Liver (tissue), 9 donors: ENCODE results near the gene RSRC2. TPM values are rescaled to one million over a fixed set of nuclear protein-coding genes. Genes with fewer than 3 reads are reported as not detected.

Experiments used
- DNase-seq: peaks from one replicate; pipeline ENCODE4 v3.0.0-alpha.2; 2017; ENCODE audit warnings: low spot score
- H3K27ac ChIP-seq, 2 donors: one replicate each; pipeline ENCODE4 v1.7.0; 2013; ENCODE audit warnings: inconsistent platforms in 2 of 2, low read length in 2 of 2, control low read depth in 1 of 2, low read depth in 1 of 2, mild to moderate bottlenecking in 1 of 2
- H3K27me3 ChIP-seq, 4 donors: one replicate each; pipeline versions ENCODE4 v1.6.1 to v1.7.0; 2013; ENCODE audit warnings: low read length in 3 of 4, inconsistent platforms in 1 of 4, mild to moderate bottlenecking in 1 of 4, moderate library complexity in 1 of 4; ENCODE audit not compliant: control insufficient read depth in 4 of 4, insufficient read depth in 4 of 4
- H3K36me3 ChIP-seq, 4 donors: one replicate each; pipeline versions ENCODE4 v1.6.1 to v1.7.0; 2013; ENCODE audit warnings: low read length in 3 of 4, mild to moderate bottlenecking in 3 of 4, low read depth in 1 of 4, moderate library complexity in 1 of 4; ENCODE audit not compliant: control insufficient read depth in 4 of 4, insufficient read depth in 3 of 4
- H3K4me1 ChIP-seq, 4 donors: one replicate each; pipeline versions ENCODE4 v1.6.1 to v1.7.0; 2013; ENCODE audit warnings: low read length in 3 of 4, mild to moderate bottlenecking in 3 of 4, moderate library complexity in 1 of 4; ENCODE audit not compliant: control insufficient read depth in 4 of 4, insufficient read depth in 4 of 4
- H3K4me3 ChIP-seq, 3 donors: one replicate each; pipeline versions ENCODE4 v1.6.1 to v1.7.0; 2013; ENCODE audit warnings: low read length in 3 of 3, control low read depth in 1 of 3, low read depth in 1 of 3, mild to moderate bottlenecking in 1 of 3
- H3K9ac ChIP-seq, 2 donors: one replicate each; pipeline ENCODE4 v1.7.0; 2013; ENCODE audit warnings: low read length in 2 of 2, mild to moderate bottlenecking in 2 of 2, moderate library complexity in 2 of 2, control low read depth in 1 of 2, low read depth in 1 of 2
- H3K9me3 ChIP-seq, 4 donors: one replicate each; pipeline versions ENCODE4 v1.6.1 to v1.7.0; 2013; ENCODE audit warnings: low read length in 3 of 4; ENCODE audit not compliant: control insufficient read depth in 4 of 4
- ATF3 ChIP-seq: IDR thresholded peaks from 2 replicates; pipeline ENCODE4 v1.6.1; 2016; ENCODE audit warnings: antibody characterized with exemption
- CTCF ChIP-seq: fragments of 150-350 bp; IDR thresholded peaks from 2 replicates; pipeline ENCODE4 v1.5.1; 2017; ENCODE audit warnings: improper control_type of control experiment, low read depth, low read length; ENCODE audit not compliant: missing input control
- EGR1 ChIP-seq, 2 donors: IDR thresholded peaks; 2 replicates each; pipeline ENCODE4 v1.6.1; 2016 to 2018; ENCODE audit warnings: antibody characterized with exemption in 2 of 2, low read depth in 2 of 2
- FOXA1 ChIP-seq: IDR thresholded peaks from 2 replicates; pipeline ENCODE4 v1.6.1; 2016; ENCODE audit warnings: antibody characterized with exemption
- FOXA2 ChIP-seq: IDR thresholded peaks from 2 replicates; pipeline ENCODE4 v1.6.1; 2016; ENCODE audit warnings: antibody characterized with exemption
- GABPA ChIP-seq, 2 donors: IDR thresholded peaks in 1 of 2; conservative IDR thresholded peaks in 1 of 2; 2 replicates each; pipeline ENCODE4 v1.6.1; 2016; ENCODE audit warnings: antibody characterized with exemption in 2 of 2, mild to moderate bottlenecking in 1 of 2, moderate library complexity in 1 of 2
- HNF4A ChIP-seq, 2 donors: conservative IDR thresholded peaks; 2 replicates each; pipeline ENCODE4 v1.6.1; 2016; ENCODE audit warnings: antibody characterized with exemption in 2 of 2, mild to moderate bottlenecking in 2 of 2
- HNF4G ChIP-seq: IDR thresholded peaks from 2 replicates; pipeline ENCODE4 v1.6.1; 2016; ENCODE audit warnings: antibody characterized with exemption
- JUND ChIP-seq, 2 donors: IDR thresholded peaks; 2 replicates each; pipeline ENCODE4 v1.6.1; 2016; ENCODE audit warnings: antibody characterized with exemption in 2 of 2
- NR2F2 ChIP-seq: IDR thresholded peaks from 2 replicates; pipeline ENCODE4 v1.6.1; 2016; ENCODE audit warnings: antibody characterized with exemption
- RAD21 ChIP-seq, 2 donors: IDR thresholded peaks; 2 replicates each; pipeline ENCODE4 v1.6.1; 2016; ENCODE audit warnings: antibody characterized with exemption in 2 of 2, mild to moderate bottlenecking in 2 of 2
- REST ChIP-seq: IDR thresholded peaks from 2 replicates; pipeline ENCODE4 v1.6.1; 2016; ENCODE audit warnings: antibody characterized with exemption, mild to moderate bottlenecking
- RXRA ChIP-seq, 2 donors: IDR thresholded peaks; 2 replicates each; pipeline ENCODE4 v1.6.1; 2017 to 2018; ENCODE audit warnings: antibody characterized with exemption in 2 of 2, mild to moderate bottlenecking in 1 of 2
- SP1 ChIP-seq: IDR thresholded peaks from 2 replicates; pipeline ENCODE4 v1.6.1; 2018; ENCODE audit warnings: antibody characterized with exemption, mild to moderate bottlenecking
- TAF1 ChIP-seq: conservative IDR thresholded peaks from 2 replicates; pipeline ENCODE4 v1.6.1; 2016; ENCODE audit warnings: antibody characterized with exemption, mild to moderate bottlenecking
- YY1 ChIP-seq: IDR thresholded peaks from 2 replicates; pipeline ENCODE4 v1.6.1; 2016; ENCODE audit warnings: antibody characterized with exemption, mild to moderate bottlenecking
- ZBTB33 ChIP-seq: IDR thresholded peaks from 2 replicates; pipeline ENCODE4 v1.6.1; 2016; ENCODE audit warnings: antibody characterized with exemption
- WGBS: extraction: QIAGEN DNeasy Blood & Tissue Kit; methylation state at CpG from one replicate; pipeline ENCODE4 v1.1.7; 2013; 5-methylcytosine and 5-hydroxymethylcytosine counted together
- polyA plus RNA-seq, 2 donors: library from polyadenylated mRNA; stranded (reverse) in 1 of 2; unstranded in 1 of 2; fragments of 200-250 nt in 1 of 2; fragments of >200 nt in 1 of 2; fragmentation: Nextera tagmentation in 1 of 2; extraction: Ambion mirVana in 1 of 2; gene quantifications; one replicate each; pipeline versions ENCODE4 v1.2.1 to v1.2.3, GENCODE V29; 2013 to 2015
- total RNA-seq, 2 donors: library from RNA; depleted of rRNA; stranded (reverse); fragments of >200 nt; gene quantifications; one replicate each; pipeline ENCODE4 v1.2.3, GENCODE V29; 2014
- donor health status: healthy.
- donor health status: healthy.
- donor health status: healthy.
- donor health status: healthy.
- donor health status: healthy.

Gene RSRC2
- total and polyA plus RNA-seq, 4 donors = 15.5 to 31.4 (median 25.7) TPM

GRCh38 chr12:122506393-122506938 is 20.3 kb downstream of the RSRC2 start:
- H3K9me3 ChIP-seq = no peaks in the 10 kb centered on the region
- peaks cover 0 to under 1% (median 0%) of the 10 kb centered on the region in 4 donors for H3K4me1 ChIP-seq
- no peak overlapping the region for H3K27ac ChIP-seq
- TF ChIP-seq ZBTB33 = no peak
- TF ChIP-seq HNF4A (conservative IDR thresholded peaks at IDR 0.05) = no peak
- no peak for TF ChIP-seq JUND (IDR thresholded peaks at IDR 0.05)
- TF ChIP-seq CTCF = no peak
- TF ChIP-seq EGR1 (IDR thresholded peaks at IDR 0.05; ENCODE audit: low read depth in 2 of 2) = no peak
- no peak for TF ChIP-seq RAD21 (IDR thresholded peaks at IDR 0.05)
- no peak for TF ChIP-seq REST
- TF ChIP-seq YY1 = no peak
- no peak for TF ChIP-seq ATF3
- no peak for TF ChIP-seq TAF1
- no peak for TF ChIP-seq NR2F2
- no peak for TF ChIP-seq GABPA (IDR thresholded peaks at IDR 0.05 in 1 of 2, conservative IDR thresholded peaks at IDR 0.05 in 1 of 2)
- TF ChIP-seq SP1 = no peak
- TF ChIP-seq RXRA (IDR thresholded peaks at IDR 0.05) = no peak
- TF ChIP-seq FOXA2 = no peak
- TF ChIP-seq HNF4G = no peak
- no peak for TF ChIP-seq FOXA1
- no peak overlapping the region for H3K4me3 ChIP-seq
- peaks cover 30 to 85% (median 70%) of the 10 kb centered on the region in 4 donors for H3K36me3 ChIP-seq
- no peak overlapping the region for H3K9ac ChIP-seq
- no peaks in the 10 kb centered on the region for H3K27me3 ChIP-seq
- WGBS = 89% methylated on average over 5 of the region's 5 CpGs
- no peak for DNase-seq
